ENCODE data around the gene BLMH. TPM values are rescaled to one million over a fixed set of nuclear protein-coding genes. Genes with fewer than 3 reads are reported as not detected.

The BLMH gene
- total RNA-seq, 1 donor from 2014 or later: 36.2 TPM

- FAIRE-seq: no peak
- H3K36me3 Mint-ChIP-seq (ENCODE audit: low read depth, unreplicated experiment): no peaks in the 10 kb centered on the region
- no peak overlapping the region for H3K9ac ChIP-seq (ENCODE audit: low read length)
- no peak overlapping the region for H2AFZ ChIP-seq (ENCODE audit: low read depth, low read length)
- H3K4me1 Mint-ChIP-seq (ENCODE audit: low read depth, unreplicated experiment): peaks cover 6% of the 10 kb centered on the region
- no peak for DNase-seq (ENCODE audit: low read depth)
- no peaks in the 10 kb centered on the region for H3K27me3 ChIP-seq (ENCODE audit: insufficient read depth, low read length)
- peaks cover 13% of the 10 kb centered on the region for H3K4me1 ChIP-seq (ENCODE audit: insufficient read depth, low read length)
- no peak overlapping the region for H3K27ac ChIP-seq (ENCODE audit: low read depth, low read length)
- H3K9me3 Mint-ChIP-seq (ENCODE audit: unreplicated experiment): no peaks in the 10 kb centered on the region
- no peak for TF ChIP-seq CTCF (IDR thresholded peaks at IDR 0.05; ENCODE audit: insufficient read depth, low read depth, low read length)
- no peak for TF ChIP-seq EZH2 (IDR thresholded peaks at IDR 0.05; ENCODE audit: insufficient read depth, low read length)
- H3K4me3 Mint-ChIP-seq (ENCODE audit: unreplicated experiment): no peak overlapping the region
- H3K9me3 ChIP-seq (ENCODE audit: insufficient read depth, low read depth, low read length): no peaks in the 10 kb centered on the region
- no peaks in the 10 kb centered on the region for H3K36me3 ChIP-seq (ENCODE audit: insufficient read depth, low read length)
- H3K4me2 ChIP-seq (ENCODE audit: low read length): no peak overlapping the region
- no peaks in the 10 kb centered on the region for H4K20me1 ChIP-seq (ENCODE audit: insufficient read depth, low read length)
- no peaks in the 10 kb centered on the region for H3K79me2 ChIP-seq (ENCODE audit: insufficient read depth, low read length)
- no peak overlapping the region for H3K4me3 ChIP-seq (ENCODE audit: insufficient read depth, low read depth, low read length)
- peaks cover 2% of the 10 kb centered on the region for H3K27me3 Mint-ChIP-seq (ENCODE audit: low read depth, unreplicated experiment)
- no peak overlapping the region for H3K27ac Mint-ChIP-seq (ENCODE audit: unreplicated experiment)
These were observed 47.3 kb upstream of the BLMH start for GRCh38 chr17:30339086-30339485.

GRCh38 chr17:30337393-30337999 is 45.8 kb upstream of the BLMH start:
- no peaks in the 10 kb centered on the region for H3K36me3 ChIP-seq (ENCODE audit: insufficient read depth, low read length)
- Mint-ChIP-seq H3K4me3 (ENCODE audit: unreplicated experiment) (no peak overlapping the region), H3K36me3 (ENCODE audit: low read depth, unreplicated experiment) (no peaks in the 10 kb centered on the region), H3K27me3 (ENCODE audit: low read depth, unreplicated experiment) (peaks cover 2% of the 10 kb centered on the region), H3K9me3 (ENCODE audit: unreplicated experiment) (no peaks in the 10 kb centered on the region), H3K4me1 (ENCODE audit: low read depth, unreplicated experiment) (peaks cover 5% of the 10 kb centered on the region), H3K27ac (ENCODE audit: unreplicated experiment) (no peak overlapping the region)
- H3K27ac ChIP-seq (ENCODE audit: low read depth, low read length): no peak overlapping the region
- no peak overlapping the region for H2AFZ ChIP-seq (ENCODE audit: low read depth, low read length)
- no peak for FAIRE-seq
- no peak overlapping the region for H3K9ac ChIP-seq (ENCODE audit: low read length)
- no peaks in the 10 kb centered on the region for H3K9me3 ChIP-seq (ENCODE audit: insufficient read depth, low read depth, low read length)
- no peaks in the 10 kb centered on the region for H3K79me2 ChIP-seq (ENCODE audit: insufficient read depth, low read length)
- no peaks in the 10 kb centered on the region for H3K27me3 ChIP-seq (ENCODE audit: insufficient read depth, low read length)
- H4K20me1 ChIP-seq (ENCODE audit: insufficient read depth, low read length): no peaks in the 10 kb centered on the region
- peaks cover 13% of the 10 kb centered on the region for H3K4me1 ChIP-seq (ENCODE audit: insufficient read depth, low read length)
- no peak overlapping the region for H3K4me3 ChIP-seq (ENCODE audit: insufficient read depth, low read depth, low read length)
- TF ChIP-seq CTCF (IDR thresholded peaks at IDR 0.05; ENCODE audit: insufficient read depth, low read depth, low read length): no peak
- no peak for TF ChIP-seq EZH2 (IDR thresholded peaks at IDR 0.05; ENCODE audit: insufficient read depth, low read length)
- H3K4me2 ChIP-seq (ENCODE audit: low read length): no peak overlapping the region
- DNase-seq (ENCODE audit: low read depth): no peak

GRCh38 chr17:30336369-30337171 is 44.8 kb upstream of the BLMH start:
- no peak overlapping the region for H3K4me2 ChIP-seq (ENCODE audit: low read length)
- TF ChIP-seq EZH2 (IDR thresholded peaks at IDR 0.05; ENCODE audit: insufficient read depth, low read length): no peak
- peak; percentile 63 for TF ChIP-seq CTCF (IDR thresholded peaks at IDR 0.05; ENCODE audit: insufficient read depth, low read depth, low read length)
- no peaks in the 10 kb centered on the region for H3K9me3 ChIP-seq (ENCODE audit: insufficient read depth, low read depth, low read length)
- Mint-ChIP-seq H3K27me3 (ENCODE audit: low read depth, unreplicated experiment) (peaks cover 2% of the 10 kb centered on the region), H3K9me3 (ENCODE audit: unreplicated experiment) (no peaks in the 10 kb centered on the region), H3K36me3 (ENCODE audit: low read depth, unreplicated experiment) (no peaks in the 10 kb centered on the region), H3K27ac (ENCODE audit: unreplicated experiment) (no peak overlapping the region), H3K4me3 (ENCODE audit: unreplicated experiment) (no peak overlapping the region), H3K4me1 (ENCODE audit: low read depth, unreplicated experiment) (peaks cover 9% of the 10 kb centered on the region)
- DNase-seq (ENCODE audit: low read depth): peak; percentile 14
- FAIRE-seq: no peak
- no peaks in the 10 kb centered on the region for H3K27me3 ChIP-seq (ENCODE audit: insufficient read depth, low read length)
- no peaks in the 10 kb centered on the region for H3K36me3 ChIP-seq (ENCODE audit: insufficient read depth, low read length)
- no peak overlapping the region for H3K9ac ChIP-seq (ENCODE audit: low read length)
- H3K4me1 ChIP-seq (ENCODE audit: insufficient read depth, low read length): peaks cover 19% of the 10 kb centered on the region
- H3K4me3 ChIP-seq (ENCODE audit: insufficient read depth, low read depth, low read length): no peak overlapping the region
- H3K27ac ChIP-seq (ENCODE audit: low read depth, low read length): no peak overlapping the region
- H2AFZ ChIP-seq (ENCODE audit: low read depth, low read length): no peak overlapping the region
- H3K79me2 ChIP-seq (ENCODE audit: insufficient read depth, low read length): no peaks in the 10 kb centered on the region
- H4K20me1 ChIP-seq (ENCODE audit: insufficient read depth, low read length): no peaks in the 10 kb centered on the region

Data from astrocyte (in vitro differentiated cells and primary cell).